Parathyroid adenoma (tissue), 2 donors: ENCODE measurements around the gene KRTAP4-6.
"Not testable (repeated sequence)": the region's sequence is repeated elsewhere in the genome, so short reads cannot be mapped to it uniquely, and the experiment has no call there.

Experiments
- H2AFZ ChIP-seq: fragments of 300-600 bp; sonication (generic); one replicate; pipeline ENCODE4 v1.7.0; 2017; ENCODE audit warnings: antibody characterized with exemption, mild to moderate bottlenecking
- H3K27ac ChIP-seq: fragments of 300-600 bp; sonication (generic); one replicate; pipeline ENCODE4 v1.7.0; 2017
- H3K27me3 ChIP-seq: fragments of 300-600 bp; sonication (generic); one replicate; pipeline ENCODE4 v1.7.0; 2017; ENCODE audit warnings: low read length; ENCODE audit not compliant: control insufficient read depth, insufficient read depth
- H3K36me3 ChIP-seq: fragments of 300-600 bp; sonication (generic); one replicate; pipeline ENCODE4 v1.7.0; 2017; ENCODE audit warnings: low read length; ENCODE audit not compliant: control insufficient read depth, insufficient read depth
- H3K4me1 ChIP-seq: fragments of 300-600 bp; sonication (generic); one replicate; pipeline ENCODE4 v1.7.0; 2017; ENCODE audit warnings: control low read depth
- H3K4me2 ChIP-seq: fragments of 300-600 bp; sonication (generic); one replicate; pipeline ENCODE4 v1.7.0; 2017; ENCODE audit warnings: low read length
- H3K4me3 ChIP-seq: fragments of 300-600 bp; sonication (generic); one replicate; pipeline ENCODE4 v1.7.0; 2017; ENCODE audit warnings: low read depth, low read length
- H3K79me2 ChIP-seq: fragments of 300-600 bp; sonication (generic); one replicate; pipeline ENCODE4 v1.7.0; 2017; ENCODE audit warnings: control low read depth
- H3K9ac ChIP-seq: fragments of 300-600 bp; sonication (generic); one replicate; pipeline ENCODE4 v1.7.0; 2017; ENCODE audit warnings: mild to moderate bottlenecking
- H3K9me3 ChIP-seq: fragments of 300-600 bp; sonication (generic); one replicate; pipeline ENCODE4 v1.7.0; 2017; ENCODE audit warnings: low read length; ENCODE audit not compliant: control insufficient read depth
- CTCF ChIP-seq: fragments of 300-600 bp; sonication (generic); IDR thresholded peaks from one replicate; pipeline ENCODE4 v1.7.0; 2017; ENCODE audit warnings: antibody characterized with exemption, mild to moderate bottlenecking
- donor health status: primary hyperparathyroidism.

The KRTAP4-6 gene

DNA sequence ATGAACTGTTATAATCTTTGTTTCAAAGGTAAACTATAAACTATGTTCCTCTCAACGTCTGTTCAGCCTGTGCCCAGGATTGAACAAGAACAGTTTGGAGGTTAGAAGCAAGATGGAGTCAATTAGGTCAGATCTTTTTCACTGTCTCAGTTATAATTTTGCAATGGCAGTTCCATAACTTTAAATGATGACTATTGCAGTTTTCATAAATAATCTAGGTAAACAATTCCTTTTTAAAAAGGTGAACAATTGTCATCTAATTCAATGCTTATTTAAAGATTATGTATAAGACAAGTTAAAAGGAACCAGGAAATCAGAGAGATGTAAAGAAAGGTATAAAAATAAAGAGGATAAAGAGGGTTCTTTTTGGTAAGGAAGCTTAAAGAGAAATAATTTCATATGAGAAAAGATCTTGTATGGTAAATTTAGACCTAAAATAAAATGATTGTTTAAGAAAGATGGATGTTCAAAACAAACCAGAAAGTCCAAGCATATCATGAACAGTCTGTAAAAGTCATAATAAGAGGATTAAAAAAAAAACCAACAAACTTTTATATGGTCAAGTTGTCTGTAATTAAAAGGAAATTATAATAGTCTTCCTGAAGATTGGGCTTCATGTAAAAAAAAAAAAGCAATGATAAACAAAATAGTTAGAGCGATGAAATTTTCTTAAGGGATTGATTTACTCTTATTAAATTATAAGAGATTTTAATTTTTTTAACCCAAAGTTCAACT lies 29.0 kb downstream of the KRTAP4-6 start:
- no peak overlapping the region for H3K4me2 ChIP-seq
- H3K9me3 ChIP-seq, result no peaks in the 10 kb centered on the region
- H2AFZ ChIP-seq, result no peak overlapping the region
- H3K4me1 ChIP-seq, result no peaks in the 10 kb centered on the region
- H3K9ac ChIP-seq, result no peak overlapping the region
- no peak overlapping the region for H3K27ac ChIP-seq
- no peak for TF ChIP-seq CTCF
- no peaks in the 10 kb centered on the region for H3K36me3 ChIP-seq
- no peaks in the 10 kb centered on the region for H3K79me2 ChIP-seq
- H3K4me3 ChIP-seq, result no peak overlapping the region
- H3K27me3 ChIP-seq, result no peaks in the 10 kb centered on the region

DNA sequence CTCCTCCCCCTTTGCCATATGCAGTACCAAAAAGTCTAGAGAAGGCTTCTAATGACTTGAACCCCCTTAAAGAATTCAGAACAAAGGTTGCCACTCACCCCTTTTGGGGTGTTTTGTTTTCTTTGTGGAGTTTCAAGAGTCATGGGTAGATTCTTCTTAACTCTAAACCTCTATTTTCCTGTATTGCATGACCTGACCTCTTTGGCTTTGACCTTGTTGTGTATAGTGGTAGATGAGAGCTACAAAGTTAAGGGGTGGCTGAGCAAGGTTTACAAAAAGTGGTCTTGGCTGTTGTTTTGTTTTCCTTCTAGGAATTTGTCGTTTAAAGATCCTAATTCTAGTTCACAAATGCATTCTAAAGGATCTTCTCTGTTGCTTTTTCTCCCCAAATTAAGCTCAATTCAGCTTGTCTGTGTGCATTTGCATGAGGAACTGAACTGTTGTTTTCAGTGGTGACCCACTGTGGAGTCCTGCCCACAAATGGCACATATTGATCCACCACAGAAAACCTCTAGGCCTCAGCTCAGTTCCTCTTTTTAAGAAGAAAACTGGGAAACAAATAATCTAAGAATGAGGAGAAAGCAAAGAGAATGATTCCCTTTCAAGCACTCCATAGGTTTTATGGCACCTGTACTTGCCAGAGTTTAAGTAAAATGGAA lies 31.5 kb downstream of the KRTAP4-6 start:
- not testable (repeated sequence) for H3K79me2 ChIP-seq, H3K27ac ChIP-seq, H3K4me2 ChIP-seq, H3K4me1 ChIP-seq, H3K9ac ChIP-seq, H3K4me3 ChIP-seq, H2AFZ ChIP-seq, H3K36me3 ChIP-seq, H3K27me3 ChIP-seq, H3K9me3 ChIP-seq

- H3K4me2 ChIP-seq, result no peak overlapping the region
- H3K36me3 ChIP-seq, result no peaks in the 10 kb centered on the region
- no peak overlapping the region for H3K27ac ChIP-seq
- no peak for TF ChIP-seq CTCF
- H3K9me3 ChIP-seq, result no peaks in the 10 kb centered on the region
- no peak overlapping the region for H2AFZ ChIP-seq
- H3K4me3 ChIP-seq, result no peak overlapping the region
- H3K9ac ChIP-seq, result no peak overlapping the region
- H3K4me1 ChIP-seq, result no peaks in the 10 kb centered on the region
- H3K27me3 ChIP-seq, result no peaks in the 10 kb centered on the region
- H3K79me2 ChIP-seq, result no peaks in the 10 kb centered on the region
These were observed 32.3 kb downstream of the KRTAP4-6 start for GRCh38 chr17:41107941-41108450.

DNA sequence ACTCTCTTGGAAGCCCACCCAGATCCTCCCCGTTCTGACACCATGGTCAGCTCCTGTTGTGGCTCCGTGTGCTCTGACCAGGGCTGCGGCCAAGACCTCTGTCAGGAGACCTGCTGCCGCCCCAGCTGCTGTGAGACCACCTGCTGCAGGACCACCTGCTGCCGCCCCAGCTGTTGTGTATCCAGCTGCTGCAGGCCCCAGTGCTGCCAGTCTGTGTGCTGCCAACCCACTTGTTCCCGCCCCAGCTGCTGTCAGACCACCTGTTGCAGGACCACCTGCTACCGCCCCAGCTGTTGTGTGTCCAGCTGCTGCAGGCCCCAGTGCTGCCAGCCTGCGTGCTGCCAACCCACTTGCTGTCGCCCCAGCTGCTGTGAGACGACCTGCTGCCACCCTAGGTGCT lies 35.0 kb downstream of the KRTAP4-6 start, which contains the start of gene KRTAP4-9:
TSS of gene KRTAP4-9 (plus strand) at position 43 of the 400 bp plus-strand sequence. CDS start at position 43, 0 bp downstream.
- not testable (repeated sequence) for H3K4me3 ChIP-seq, H3K9me3 ChIP-seq

GRCh38 chr17:41104386-41105038 lies 35.8 kb downstream of the KRTAP4-6 start:
- not testable (repeated sequence) for H3K27me3 ChIP-seq, H3K9me3 ChIP-seq, H2AFZ ChIP-seq, H3K4me1 ChIP-seq, H3K4me2 ChIP-seq, H3K27ac ChIP-seq, H3K36me3 ChIP-seq, H3K9ac ChIP-seq, H3K4me3 ChIP-seq, H3K79me2 ChIP-seq

More for the DNA sequence above, 35.0 kb downstream of the KRTAP4-6 start, which contains the start of gene KRTAP4-9:
- H3K4me2 ChIP-seq, H2AFZ ChIP-seq, H3K4me1 ChIP-seq, H3K9ac ChIP-seq, H3K27me3 ChIP-seq, H3K79me2 ChIP-seq, H3K27ac ChIP-seq, H3K36me3 ChIP-seq: not testable (repeated sequence)

- no peak for TF ChIP-seq CTCF
- Histone ChIP-seq H3K9ac (no peak overlapping the region), H3K4me2 (no peak overlapping the region)
These were observed 36.4 kb downstream of the KRTAP4-6 start for GRCh38 chr17:41103896-41104295.

More at GRCh38 chr17:41103896-41104295, 36.4 kb downstream of the KRTAP4-6 start:
- Histone ChIP-seq H3K4me3 (no peak overlapping the region), H3K4me1 (no peaks in the 10 kb centered on the region), H3K9me3 (no peaks in the 10 kb centered on the region), H3K79me2 (no peaks in the 10 kb centered on the region), H2AFZ (no peak overlapping the region), H3K36me3 (no peaks in the 10 kb centered on the region), H3K27me3 (no peaks in the 10 kb centered on the region), H3K27ac (no peak overlapping the region)
